Loucy (cell line): ENCODE results near the gene MSANTD2.
A peak's percentile ranks its signal among the peaks of the same experiment; 100 is the strongest.

ENCODE experiments used
- CTCF ChIP-seq: fragments of 200-600 bp; sonication (generic); conservative IDR thresholded peaks from 2 replicates; pipeline ENCODE4 v1.5.1; 2014; ENCODE audit warnings: mild to moderate bottlenecking, antibody characterized with exemption, low read length
- EZH2phosphoT487 ChIP-seq: fragments of 200-600 bp; IDR thresholded peaks from 2 replicates; pipeline ENCODE4 v1.6.1; 2018; ENCODE audit warnings: antibody characterized with exemption, mild to moderate bottlenecking, moderate library complexity, borderline replicate concordance

- TF ChIP-seq CTCF (peak; percentile 24), EZH2phosphoT487 (no peak)
Measured at GRCh38 chr11:124740277-124740882, 59.8 kb downstream of the MSANTD2 start.
